Measurements from ENCODE around the gene BAIAP2.

Gene BAIAP2

DNA sequence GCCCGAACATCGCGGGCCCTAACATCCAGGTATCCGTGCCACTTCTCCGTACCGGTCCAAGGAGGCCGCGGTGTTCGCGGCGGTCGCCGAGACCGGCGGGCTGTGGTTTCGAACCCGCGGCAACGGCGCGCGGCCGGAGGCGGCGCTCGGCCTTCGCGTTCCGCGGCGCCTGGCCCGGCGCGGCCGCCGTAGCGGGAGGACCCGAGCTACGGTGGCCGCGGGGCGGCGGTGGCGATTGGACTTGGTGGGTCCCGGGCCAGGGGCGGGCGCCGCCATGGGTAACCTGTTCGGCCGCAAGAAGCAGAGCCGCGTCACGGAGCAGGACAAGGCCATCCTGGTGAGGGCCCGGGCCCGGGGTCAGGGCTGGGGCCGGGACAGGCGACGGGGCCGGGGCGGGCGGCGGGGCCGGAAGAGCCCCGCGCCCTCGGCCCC lies 43.3 kb upstream of the BAIAP2 start, which contains the start of gene CHMP6:
CHMP6 (plus strand) TSS at position 197 of the 432 bp plus-strand sequence; CDS start at position 275, 78 bp downstream.
- Histone ChIP-seq H3K9me2 (replicated peaks; ENCODE audit: low read depth, low read length) (no peaks in the 10 kb centered on the region), H3K9ac (ENCODE audit: low read depth, low read length, poor library complexity, severe bottlenecking) (peak within 1 kb of the TSS; percentile 81), H3K4me1 (ENCODE audit: insufficient read depth, low read length, poor library complexity, severe bottlenecking) (peaks cover 17% of the 10 kb centered on the region), H3K27me3 (ENCODE audit: insufficient read depth, low read length, poor library complexity, severe bottlenecking) (no peaks in the 10 kb centered on the region), H3K9me3 (ENCODE audit: insufficient read depth, low read depth, low read length) (no peaks in the 10 kb centered on the region), H3K36me3 (ENCODE audit: insufficient read depth, low read length) (peaks cover 6% of the 10 kb centered on the region; the same call in 1 of the 2 replicates), H3F3A (ENCODE audit: low read depth) (no peaks in the 10 kb centered on the region), H3K4me3 (ENCODE audit: low read length, poor library complexity, severe bottlenecking) (peak within 1 kb of the TSS; percentile 98), H3K4me2 (ENCODE audit: low read depth, low read length, poor library complexity, severe bottlenecking) (peak within 1 kb of the TSS; percentile 100), H2AFZ (ENCODE audit: low read length) (peak within 1 kb of the TSS; percentile 99), H4K20me1 (ENCODE audit: insufficient read depth, low read length, poor library complexity, severe bottlenecking) (peaks cover 8% of the 10 kb centered on the region), H3K79me2 (ENCODE audit: insufficient read depth, low read length) (peaks cover 21% of the 10 kb centered on the region)
- TF ChIP-seq, protein P1, sequence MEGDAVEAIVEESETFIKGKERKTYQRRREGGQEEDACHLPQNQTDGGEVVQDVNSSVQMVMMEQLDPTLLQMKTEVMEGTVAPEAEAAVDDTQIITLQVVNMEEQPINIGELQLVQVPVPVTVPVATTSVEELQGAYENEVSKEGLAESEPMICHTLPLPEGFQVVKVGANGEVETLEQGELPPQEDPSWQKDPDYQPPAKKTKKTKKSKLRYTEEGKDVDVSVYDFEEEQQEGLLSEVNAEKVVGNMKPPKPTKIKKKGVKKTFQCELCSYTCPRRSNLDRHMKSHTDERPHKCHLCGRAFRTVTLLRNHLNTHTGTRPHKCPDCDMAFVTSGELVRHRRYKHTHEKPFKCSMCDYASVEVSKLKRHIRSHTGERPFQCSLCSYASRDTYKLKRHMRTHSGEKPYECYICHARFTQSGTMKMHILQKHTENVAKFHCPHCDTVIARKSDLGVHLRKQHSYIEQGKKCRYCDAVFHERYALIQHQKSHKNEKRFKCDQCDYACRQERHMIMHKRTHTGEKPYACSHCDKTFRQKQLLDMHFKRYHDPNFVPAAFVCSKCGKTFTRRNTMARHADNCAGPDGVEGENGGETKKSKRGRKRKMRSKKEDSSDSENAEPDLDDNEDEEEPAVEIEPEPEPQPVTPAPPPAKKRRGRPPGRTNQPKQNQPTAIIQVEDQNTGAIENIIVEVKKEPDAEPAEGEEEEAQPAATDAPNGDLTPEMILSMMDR (conservative IDR thresholded peaks at IDR 0.05; ENCODE audit: low read length): 0 out of 2 replicates have a peak, but pooled peaks have one; percentile 11
- TF ChIP-seq EZH2phosphoT487 (IDR thresholded peaks at IDR 0.05; ENCODE audit: borderline replicate concordance): no peak

DNA sequence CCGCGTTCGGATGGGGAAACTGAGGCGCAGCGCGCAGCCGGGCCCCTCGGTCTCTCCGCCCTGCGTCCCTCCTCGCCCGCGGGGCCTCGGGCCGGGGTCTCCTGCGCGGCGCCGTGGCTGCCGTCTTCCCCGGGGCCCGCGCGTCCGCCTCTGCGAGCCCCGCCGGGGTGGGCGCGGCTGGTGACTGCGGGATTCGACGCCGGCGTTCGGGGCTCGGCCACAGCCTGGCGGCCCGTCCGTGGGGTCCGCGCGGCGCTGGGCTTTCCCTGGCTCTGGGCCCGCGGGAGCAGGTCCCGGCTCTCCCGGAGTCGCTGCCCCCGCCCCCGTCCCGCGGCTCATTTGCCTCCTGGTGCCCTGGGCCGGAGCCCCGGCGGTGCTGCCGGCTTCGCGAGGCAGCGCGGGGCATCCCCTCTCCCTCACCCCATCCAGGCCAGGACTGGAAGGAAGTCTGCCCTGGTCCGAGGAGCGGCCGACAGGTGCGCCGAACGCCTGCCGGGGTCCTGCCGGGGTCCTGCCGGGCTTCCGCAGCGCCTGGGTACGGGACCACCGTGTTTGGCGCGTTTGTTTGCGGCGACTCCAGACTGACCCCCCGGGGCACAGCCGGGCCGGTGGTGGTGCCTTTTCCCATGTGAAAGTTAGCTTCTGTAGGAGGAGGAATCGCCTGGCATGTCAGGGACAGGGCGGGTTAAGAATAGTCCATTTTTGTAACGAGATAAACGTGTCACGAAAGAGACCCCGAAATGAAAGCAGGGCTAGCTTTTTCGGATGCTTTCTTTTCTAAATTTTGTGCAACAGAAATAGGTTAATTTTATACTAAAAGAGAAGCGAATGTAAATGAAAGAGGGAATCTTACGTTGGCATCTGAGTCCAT lies 42.6 kb upstream of the BAIAP2 start:
- H2AFZ ChIP-seq (ENCODE audit: low read length): peak overlapping the region; percentile 99; the same call in 1 of the 2 replicates
- no peaks in the 10 kb centered on the region for H3K9me3 ChIP-seq (ENCODE audit: insufficient read depth, low read depth, low read length)
- H3K4me1 ChIP-seq (ENCODE audit: insufficient read depth, low read length, poor library complexity, severe bottlenecking): peaks cover 17% of the 10 kb centered on the region
- peaks cover 12% of the 10 kb centered on the region; the same call in 1 of the 2 replicates for H3K36me3 ChIP-seq (ENCODE audit: insufficient read depth, low read length)
- no peaks in the 10 kb centered on the region for H3K27me3 ChIP-seq (ENCODE audit: insufficient read depth, low read length, poor library complexity, severe bottlenecking)
- TF ChIP-seq EZH2phosphoT487 (IDR thresholded peaks at IDR 0.05; ENCODE audit: borderline replicate concordance): no peak
- TF ChIP-seq, protein P1 (conservative IDR thresholded peaks at IDR 0.05; ENCODE audit: low read length): no peak
- peaks cover 8% of the 10 kb centered on the region for H4K20me1 ChIP-seq (ENCODE audit: insufficient read depth, low read length, poor library complexity, severe bottlenecking)
- H3K4me2 ChIP-seq (ENCODE audit: low read depth, low read length, poor library complexity, severe bottlenecking): peak overlapping the region; percentile 100
- H3K9ac ChIP-seq (ENCODE audit: low read depth, low read length, poor library complexity, severe bottlenecking): peak overlapping the region; percentile 81
- H3K4me3 ChIP-seq (ENCODE audit: low read length, poor library complexity, severe bottlenecking): peak overlapping the region; percentile 98
- peaks cover 21% of the 10 kb centered on the region for H3K79me2 ChIP-seq (ENCODE audit: insufficient read depth, low read length)
- no peaks in the 10 kb centered on the region for H3K9me2 ChIP-seq (replicated peaks; ENCODE audit: low read depth, low read length)
- H3F3A ChIP-seq (ENCODE audit: low read depth): no peaks in the 10 kb centered on the region

DNA sequence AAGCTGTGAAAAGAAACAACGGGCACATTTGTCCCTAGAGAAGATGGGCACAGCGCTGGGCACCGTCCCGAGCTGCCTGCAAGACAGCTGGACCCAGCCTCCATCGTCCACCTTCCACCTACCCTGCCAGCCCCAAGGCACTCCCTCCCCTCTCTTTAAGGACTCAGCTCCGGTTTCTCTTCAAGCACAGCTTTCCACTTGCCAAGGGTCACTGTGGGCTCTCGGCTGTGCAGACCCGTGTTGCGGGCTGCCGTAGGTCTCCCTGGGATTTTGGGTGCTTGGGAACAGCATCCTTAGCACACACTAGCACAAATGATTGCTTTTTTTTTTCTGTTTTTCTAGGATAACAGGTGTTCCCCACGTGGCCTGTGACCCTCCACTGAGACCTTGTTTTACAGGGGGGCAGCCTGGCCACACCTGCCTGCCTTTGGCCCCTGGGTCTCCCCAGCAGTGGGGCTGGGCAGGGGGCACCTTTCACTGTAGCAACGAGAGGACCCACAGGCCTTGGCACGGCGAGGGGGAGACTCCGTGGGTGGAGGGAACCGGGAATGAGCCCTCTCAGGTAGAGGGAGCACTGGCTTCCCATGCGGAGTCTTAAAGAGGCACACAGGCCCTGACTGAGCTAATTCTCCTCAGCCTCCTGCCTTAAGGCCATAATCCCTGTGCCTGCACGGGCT lies 41.9 kb upstream of the BAIAP2 start:
- H3F3A ChIP-seq (ENCODE audit: low read depth): no peaks in the 10 kb centered on the region
- peaks cover 8% of the 10 kb centered on the region for H4K20me1 ChIP-seq (ENCODE audit: insufficient read depth, low read length, poor library complexity, severe bottlenecking)
- H3K27me3 ChIP-seq (ENCODE audit: insufficient read depth, low read length, poor library complexity, severe bottlenecking): no peaks in the 10 kb centered on the region
- no peak overlapping the region for H2AFZ ChIP-seq (ENCODE audit: low read length)
- H3K9me3 ChIP-seq (ENCODE audit: insufficient read depth, low read depth, low read length): no peaks in the 10 kb centered on the region
- H3K79me2 ChIP-seq (ENCODE audit: insufficient read depth, low read length): peaks cover 21% of the 10 kb centered on the region
- H3K9ac ChIP-seq (ENCODE audit: low read depth, low read length, poor library complexity, severe bottlenecking): peak overlapping the region; percentile 81
- no peaks in the 10 kb centered on the region for H3K9me2 ChIP-seq (replicated peaks; ENCODE audit: low read depth, low read length)
- H3K36me3 ChIP-seq (ENCODE audit: insufficient read depth, low read length): peaks cover 14% of the 10 kb centered on the region; the same call in 1 of the 2 replicates
- TF ChIP-seq, protein P1 (conservative IDR thresholded peaks at IDR 0.05; ENCODE audit: low read length): no peak
- TF ChIP-seq EZH2phosphoT487 (IDR thresholded peaks at IDR 0.05; ENCODE audit: borderline replicate concordance): no peak
- H3K4me1 ChIP-seq (ENCODE audit: insufficient read depth, low read length, poor library complexity, severe bottlenecking): peaks cover 17% of the 10 kb centered on the region
- H3K4me3 ChIP-seq (ENCODE audit: low read length, poor library complexity, severe bottlenecking): peak overlapping the region; percentile 98
- H3K4me2 ChIP-seq (ENCODE audit: low read depth, low read length, poor library complexity, severe bottlenecking): peak overlapping the region; percentile 100

All from Loucy (cell line).